Uterus (tissue), 4 donors: ENCODE data around the gene IQSEC1. TPM values are rescaled to one million over a fixed set of nuclear protein-coding genes. Genes with fewer than 3 reads are reported as not detected.
A peak's percentile ranks its signal among the peaks of the same experiment; 100 is the strongest.

ENCODE experiments used
- DNase-seq, 2 donors: peaks; one replicate each; pipeline ENCODE4 v3.0.0-alpha.2; 2019 to 2020
- H3K27ac ChIP-seq, 2 donors: fragments of 200-600 bp; sonication (generic); 1 replicate in 1 of 2; 2 replicates in 1 of 2; pipeline ENCODE4 v1.5.1; 2016 to 2018
- H3K27me3 ChIP-seq, 2 donors: fragments of 200-600 bp; sonication (generic); one replicate each; pipeline ENCODE4 v1.5.1; 2018 to 2019; ENCODE audit warnings: control low read depth in 1 of 2
- H3K36me3 ChIP-seq, 2 donors: fragments of 200-600 bp; sonication (generic); one replicate each; pipeline ENCODE4 v1.5.1; 2019; ENCODE audit warnings: control low read depth in 1 of 2
- H3K4me1 ChIP-seq, 2 donors: fragments of 200-600 bp; sonication (generic); one replicate each; pipeline ENCODE4 v1.5.1; 2018 to 2019; ENCODE audit warnings: control low read depth in 1 of 2
- H3K4me3 ChIP-seq, 2 donors: fragments of 200-600 bp; sonication (generic); 1 replicate in 1 of 2; 2 replicates in 1 of 2; pipeline ENCODE4 v1.5.1; 2018 to 2019; ENCODE audit warnings: mild to moderate bottlenecking in 1 of 2
- H3K9me3 ChIP-seq, 2 donors: fragments of 200-600 bp; sonication (generic); one replicate each; pipeline ENCODE4 v1.5.1; 2019; ENCODE audit warnings: control low read depth in 1 of 2
- CTCF ChIP-seq, 4 experiments: fragments of 200-600 bp in 2 of 4; fragments of 450-650 bp in 2 of 4; sonication (generic) in 2 of 4; IDR thresholded peaks; one replicate each; pipeline ENCODE4 v1.5.1; 2016 to 2019; ENCODE audit warnings: antibody characterized with exemption in 4 of 4, mild to moderate bottlenecking in 2 of 4, moderate library complexity in 1 of 4
- POLR2A ChIP-seq, 2 donors: fragments of 450-650 bp; IDR thresholded peaks; one replicate each; pipeline ENCODE4 v1.6.1; 2016; ENCODE audit warnings: antibody characterized with exemption in 2 of 2, mild to moderate bottlenecking in 1 of 2, moderate library complexity in 1 of 2
- intact Hi-C: fragments of 100-400 bp; cut with DNase I; formaldehyde crosslinking; loops from one replicate; pipeline ENCODE4 v1.15.1; 2023; ENCODE audit warnings: low total_unique reads
- total RNA-seq, 4 donors: library from RNA; depleted of rRNA in 3 of 4; stranded (reverse); fragments of >200 nt in 3 of 4; gene quantifications; one replicate each; pipeline versions ENCODE4 v1.1.0 to v1.2.4, GENCODE V29; 2014 to 2023
- donor health status: DM: yes; HTN: yes; CAD: no.

The IQSEC1 gene
- total RNA-seq, 4 donors from 2014 or later: 17.9 to 61.4 (median 49.7) TPM

- TF ChIP-seq POLR2A (IDR thresholded peaks at IDR 0.05) (no peak), CTCF (IDR thresholded peaks at IDR 0.05) (no peak)
- intact Hi-C loops: loop anchor here (5.0 kb wide), 1 partner anchor 119 kb away; no protein-coding TSS in a partner anchor
- Histone ChIP-seq H3K4me3 (no peak overlapping the region), H3K36me3 (no peaks in the 10 kb centered on the region), H3K27ac (no peak overlapping the region), H3K4me1 (no peaks in the 10 kb centered on the region), H3K27me3 (no peaks in the 10 kb centered on the region), H3K9me3 (no peaks in the 10 kb centered on the region)
- DNase-seq: no peak
These were observed 87.2 kb downstream of the IQSEC1 start for GRCh38 chr3:12986031-12986430.

- TF ChIP-seq POLR2A (IDR thresholded peaks at IDR 0.05): no peak
- TF ChIP-seq CTCF (IDR thresholded peaks at IDR 0.05): no peak
- no peaks in the 10 kb centered on the region for H3K9me3 ChIP-seq
- H3K4me1 ChIP-seq: no peaks in the 10 kb centered on the region
- intact Hi-C loops: loop anchor here (5.0 kb wide), 1 partner anchor 118 kb away; no protein-coding TSS in a partner anchor
- H3K4me3 ChIP-seq: no peak overlapping the region
- no peaks in the 10 kb centered on the region for H3K36me3 ChIP-seq
- H3K27me3 ChIP-seq: no peaks in the 10 kb centered on the region
- H3K27ac ChIP-seq: no peak overlapping the region
- no peak for DNase-seq
These were observed 88.1 kb downstream of the IQSEC1 start for GRCh38 chr3:12985148-12985547.

GRCh38 chr3:12984023-12984823 lies 89.0 kb downstream of the IQSEC1 start:
- no peak overlapping the region for H3K4me3 ChIP-seq
- H3K27me3 ChIP-seq: no peaks in the 10 kb centered on the region
- no peaks in the 10 kb centered on the region for H3K36me3 ChIP-seq
- DNase-seq: peak; percentile 47 to 51
- intact Hi-C loops: no loop called here
- no peak overlapping the region for H3K27ac ChIP-seq
- no peaks in the 10 kb centered on the region for H3K4me1 ChIP-seq
- no peaks in the 10 kb centered on the region for H3K9me3 ChIP-seq
- peak; percentile 48 to 58 (median 51) for TF ChIP-seq CTCF (IDR thresholded peaks at IDR 0.05)
- TF ChIP-seq POLR2A (IDR thresholded peaks at IDR 0.05): no peak

- no peaks in the 10 kb centered on the region for H3K4me1 ChIP-seq
- H3K27ac ChIP-seq: no peak overlapping the region
- no peak overlapping the region for H3K4me3 ChIP-seq
- no peaks in the 10 kb centered on the region for H3K27me3 ChIP-seq
- intact Hi-C loops: no loop called here
- TF ChIP-seq POLR2A (IDR thresholded peaks at IDR 0.05) (no peak), CTCF (IDR thresholded peaks at IDR 0.05) (no peak)
- no peak for DNase-seq
- no peaks in the 10 kb centered on the region for H3K9me3 ChIP-seq
- H3K36me3 ChIP-seq: no peaks in the 10 kb centered on the region
These were observed 89.9 kb downstream of the IQSEC1 start for GRCh38 chr3:12983319-12983718.

- Histone ChIP-seq H3K4me3 (no peak overlapping the region), H3K9me3 (no peaks in the 10 kb centered on the region), H3K27me3 (no peaks in the 10 kb centered on the region), H3K27ac (no peak overlapping the region), H3K36me3 (no peaks in the 10 kb centered on the region), H3K4me1 (no peaks in the 10 kb centered on the region)
- no peak for DNase-seq
- intact Hi-C loops: no loop called here
- TF ChIP-seq CTCF (IDR thresholded peaks at IDR 0.05): no peak
- TF ChIP-seq POLR2A (IDR thresholded peaks at IDR 0.05): no peak
These were observed 90.6 kb downstream of the IQSEC1 start for GRCh38 chr3:12982619-12983101.
